Measurements from ENCODE around the gene PHF20. TPM values are rescaled to one million over a fixed set of nuclear protein-coding genes. Genes with fewer than 3 reads are reported as not detected.
"Not testable (repeated sequence)": the region's sequence is repeated elsewhere in the genome, so short reads cannot be mapped to it uniquely, and the experiment has no call there.

PHF20 gene
- total RNA-seq, 1 experiment from 2014 or later: 37.2 TPM

DNA sequence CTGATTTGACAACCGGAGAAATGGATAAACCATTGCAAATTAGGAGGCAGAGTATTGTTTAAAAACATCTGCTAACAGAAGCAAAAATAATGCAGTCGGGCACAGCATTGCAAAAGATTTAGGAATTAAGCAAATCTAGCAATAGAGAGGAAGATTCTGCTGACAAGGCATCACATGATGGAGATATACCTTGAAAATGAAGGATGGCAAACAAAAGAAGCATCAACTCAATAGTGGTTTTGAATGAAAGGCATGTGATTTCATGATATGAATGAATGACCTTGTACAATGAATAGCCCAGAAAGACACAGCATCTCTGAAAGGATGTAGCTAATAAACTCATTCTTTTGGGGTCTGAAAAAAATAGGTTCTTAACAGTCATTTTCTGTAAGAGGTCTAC is 21.2 kb upstream of the PHF20 start:
- intact Hi-C loops (cut with micrococcal nuclease): no loop called here
- DNase-seq: no peak
- Histone ChIP-seq H3K9me2 (replicated peaks; ENCODE audit: low read length) (no peaks in the 10 kb centered on the region), H4K20me1 (ENCODE audit: low read length) (no peaks in the 10 kb centered on the region), H3K9ac (ENCODE audit: low read length) (no peak overlapping the region), H3K27me3 (ENCODE audit: low read length) (no peaks in the 10 kb centered on the region), H2AFZ (ENCODE audit: low read length) (no peak overlapping the region), H3K4me2 (ENCODE audit: low read length) (no peak overlapping the region), H3K36me3 (ENCODE audit: low read depth, low read length) (no peaks in the 10 kb centered on the region), H3K27ac (ENCODE audit: low read length) (no peak overlapping the region), H3K9me3 (ENCODE audit: low read length) (no peaks in the 10 kb centered on the region), H3K4me1 (ENCODE audit: insufficient read depth, low read length) (no peaks in the 10 kb centered on the region), H3K79me2 (ENCODE audit: low read length) (no peaks in the 10 kb centered on the region), H3F3A (ENCODE audit: low read length, unreplicated experiment) (no peaks in the 10 kb centered on the region), H3K4me3 (ENCODE audit: low read length) (no peak overlapping the region)
- no TSS peak for BruUV-seq (replicated peaks)
- ChIA-PET POLR2A (ENCODE audit: unreplicated experiment) (no interaction called here), CTCF (no interaction called here)
- no peak for TF ChIP-seq EZH2phosphoT487 (IDR thresholded peaks at IDR 0.05; ENCODE audit: borderline replicate concordance, low read length)
- no peak for TF ChIP-seq EZH2 (IDR thresholded peaks at IDR 0.05; ENCODE audit: low read length, unreplicated experiment)
- TF ChIP-seq, protein P1, sequence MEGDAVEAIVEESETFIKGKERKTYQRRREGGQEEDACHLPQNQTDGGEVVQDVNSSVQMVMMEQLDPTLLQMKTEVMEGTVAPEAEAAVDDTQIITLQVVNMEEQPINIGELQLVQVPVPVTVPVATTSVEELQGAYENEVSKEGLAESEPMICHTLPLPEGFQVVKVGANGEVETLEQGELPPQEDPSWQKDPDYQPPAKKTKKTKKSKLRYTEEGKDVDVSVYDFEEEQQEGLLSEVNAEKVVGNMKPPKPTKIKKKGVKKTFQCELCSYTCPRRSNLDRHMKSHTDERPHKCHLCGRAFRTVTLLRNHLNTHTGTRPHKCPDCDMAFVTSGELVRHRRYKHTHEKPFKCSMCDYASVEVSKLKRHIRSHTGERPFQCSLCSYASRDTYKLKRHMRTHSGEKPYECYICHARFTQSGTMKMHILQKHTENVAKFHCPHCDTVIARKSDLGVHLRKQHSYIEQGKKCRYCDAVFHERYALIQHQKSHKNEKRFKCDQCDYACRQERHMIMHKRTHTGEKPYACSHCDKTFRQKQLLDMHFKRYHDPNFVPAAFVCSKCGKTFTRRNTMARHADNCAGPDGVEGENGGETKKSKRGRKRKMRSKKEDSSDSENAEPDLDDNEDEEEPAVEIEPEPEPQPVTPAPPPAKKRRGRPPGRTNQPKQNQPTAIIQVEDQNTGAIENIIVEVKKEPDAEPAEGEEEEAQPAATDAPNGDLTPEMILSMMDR (conservative IDR thresholded peaks at IDR 0.05; ENCODE audit: low read depth, low read length): no peak
- no peak for ATAC-seq

DNA sequence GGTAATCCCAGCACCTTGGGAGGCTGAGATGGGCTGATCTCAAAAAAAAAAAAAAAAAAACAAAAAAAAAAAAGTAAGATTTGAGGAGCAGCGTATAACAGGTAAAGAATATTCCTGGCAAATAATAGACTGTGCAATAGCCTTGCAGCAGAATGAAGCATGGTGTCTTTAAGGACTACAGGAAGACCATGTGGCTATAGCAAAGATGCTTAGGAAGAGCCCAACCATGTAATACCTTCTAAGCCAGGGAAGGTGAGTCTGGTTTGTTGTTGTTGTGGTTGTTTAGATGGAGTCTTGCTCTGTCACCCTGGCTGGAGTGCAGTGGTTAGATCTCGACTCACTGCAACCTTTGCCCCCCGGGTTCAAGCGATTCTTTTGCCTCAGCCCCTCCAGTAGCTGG is 15.4 kb upstream of the PHF20 start:
- H3K4me1 ChIP-seq (ENCODE audit: insufficient read depth, low read length): no peaks in the 10 kb centered on the region
- TF ChIP-seq EZH2 (IDR thresholded peaks at IDR 0.05; ENCODE audit: low read length, unreplicated experiment): no peak
- no peaks in the 10 kb centered on the region for H3K9me2 ChIP-seq (replicated peaks; ENCODE audit: low read length)
- DNase-seq: no peak
- no peaks in the 10 kb centered on the region for H3F3A ChIP-seq (ENCODE audit: low read length, unreplicated experiment)
- H3K4me2 ChIP-seq (ENCODE audit: low read length): no peak overlapping the region
- H2AFZ ChIP-seq (ENCODE audit: low read length): no peak overlapping the region
- CTCF ChIA-PET: no interaction called here
- no peak overlapping the region for H3K9ac ChIP-seq (ENCODE audit: low read length)
- BruUV-seq (replicated peaks): no TSS peak
- intact Hi-C loops (cut with micrococcal nuclease): no loop called here
- H3K9me3 ChIP-seq (ENCODE audit: low read length): no peaks in the 10 kb centered on the region
- no peaks in the 10 kb centered on the region for H3K79me2 ChIP-seq (ENCODE audit: low read length)
- H3K36me3 ChIP-seq (ENCODE audit: low read depth, low read length): no peaks in the 10 kb centered on the region
- POLR2A ChIA-PET (ENCODE audit: unreplicated experiment): no interaction called here
- no peaks in the 10 kb centered on the region for H4K20me1 ChIP-seq (ENCODE audit: low read length)
- H3K27ac ChIP-seq (ENCODE audit: low read length): no peak overlapping the region
- no peak for ATAC-seq
- H3K4me3 ChIP-seq (ENCODE audit: low read length): no peak overlapping the region
- H3K27me3 ChIP-seq (ENCODE audit: low read length): no peaks in the 10 kb centered on the region

GRCh38 chr20:35757098-35757705 is 14.6 kb upstream of the PHF20 start:
- no peaks in the 10 kb centered on the region for H3K4me1 ChIP-seq (ENCODE audit: insufficient read depth, low read length)
- no peaks in the 10 kb centered on the region for H3K9me3 ChIP-seq (ENCODE audit: low read length)
- H3K9ac ChIP-seq (ENCODE audit: low read length): no peak overlapping the region
- no peak overlapping the region for H3K27ac ChIP-seq (ENCODE audit: low read length)
- intact Hi-C loops (cut with micrococcal nuclease): no loop called here
- TF ChIP-seq, protein P1 (conservative IDR thresholded peaks at IDR 0.05; ENCODE audit: low read depth, low read length): no peak
- TF ChIP-seq EZH2 (IDR thresholded peaks at IDR 0.05; ENCODE audit: low read length, unreplicated experiment): no peak
- no peak for TF ChIP-seq EZH2phosphoT487 (IDR thresholded peaks at IDR 0.05; ENCODE audit: borderline replicate concordance, low read length)
- ATAC-seq (0 out of 2 replicates have a peak, but pooled peaks have one; percentile 24), DNase-seq (no peak)
- ChIA-PET POLR2A (ENCODE audit: unreplicated experiment) (no interaction called here), CTCF (interaction anchor here (0.6 kb wide), 1 partner anchor 126 kb away, joined by 3 read pairs; no protein-coding TSS in a partner anchor)
- H3K4me3 ChIP-seq (ENCODE audit: low read length): no peak overlapping the region
- no peaks in the 10 kb centered on the region for H3K79me2 ChIP-seq (ENCODE audit: low read length)
- no peaks in the 10 kb centered on the region for H4K20me1 ChIP-seq (ENCODE audit: low read length)
- H3K36me3 ChIP-seq (ENCODE audit: low read depth, low read length): no peaks in the 10 kb centered on the region
- H3K27me3 ChIP-seq (ENCODE audit: low read length): no peaks in the 10 kb centered on the region
- no peaks in the 10 kb centered on the region for H3F3A ChIP-seq (ENCODE audit: low read length, unreplicated experiment)
- no peak overlapping the region for H3K4me2 ChIP-seq (ENCODE audit: low read length)
- no TSS peak for BruUV-seq (replicated peaks)
- H3K9me2 ChIP-seq (replicated peaks; ENCODE audit: low read length): no peaks in the 10 kb centered on the region
- no peak overlapping the region for H2AFZ ChIP-seq (ENCODE audit: low read length)

GRCh38 chr20:35761548-35761947 is 10.3 kb upstream of the PHF20 start:
- DNase-seq: not testable (repeated sequence)

More at GRCh38 chr20:35761548-35761947, 10.3 kb upstream of the PHF20 start:
- H3K79me2 ChIP-seq (ENCODE audit: low read length); POLR2A ChIA-PET (ENCODE audit: unreplicated experiment); H3K36me3 ChIP-seq (ENCODE audit: low read depth, low read length); H3K27ac ChIP-seq (ENCODE audit: low read length); H3K27me3 ChIP-seq (ENCODE audit: low read length); H4K20me1 ChIP-seq (ENCODE audit: low read length); ATAC-seq; H3F3A ChIP-seq (ENCODE audit: low read length, unreplicated experiment); H3K9ac ChIP-seq (ENCODE audit: low read length); H3K9me2 ChIP-seq (replicated peaks; ENCODE audit: low read length); H3K4me2 ChIP-seq (ENCODE audit: low read length); intact Hi-C loops (cut with micrococcal nuclease); H3K9me3 ChIP-seq (ENCODE audit: low read length); H2AFZ ChIP-seq (ENCODE audit: low read length); H3K4me1 ChIP-seq (ENCODE audit: insufficient read depth, low read length); CTCF ChIA-PET; BruUV-seq (replicated peaks); H3K4me3 ChIP-seq (ENCODE audit: low read length): not testable (repeated sequence)
